GM12878 (cell line): ENCODE data around the gene SF3B2. TPM values are rescaled to one million over a fixed set of nuclear protein-coding genes. Genes with fewer than 3 reads are reported as not detected.

ENCODE experiments used
- ATAC-seq: fragments of 200-7000 bp; cut with Tn5 transposase; 3 replicates; pipeline ENCODE4 v1.9.1; 2020; ENCODE audit warnings: mild to moderate bottlenecking, moderate library complexity
- BruUV-seq: library from RNA; stranded (reverse); fragments of 400-500 nt; replicated peaks from 2 replicates; lab custom pipeline; 2021; lab: Mats Ljungman, UMichigan
- CTCF ChIA-PET: fragments of 300-600 bp; sonication (Branson Sonifier 250); formaldehyde crosslinking; extraction: SDS; loops from one replicate; lab custom pipeline; 2021; ENCODE audit warnings: inconsistent platforms; lab: Yijun Ruan, JAX
- POLR2A ChIA-PET: fragments of 350-600 bp; formaldehyde crosslinking; extraction: SDS; loops from one replicate; lab custom pipeline; 2021; ENCODE audit warnings: inconsistent platforms; lab: Charles Lee
- RAD21 ChIA-PET: fragments of 300-600 bp; sonication (Branson Sonifier 250); formaldehyde crosslinking; loops from one replicate; lab custom pipeline; 2023; ENCODE audit warnings: antibody characterized with exemption; ENCODE audit not compliant: unreplicated experiment; lab: Charles Lee
- SMC1A ChIA-PET: fragments of 300-600 bp; sonication (Branson Sonifier 250); formaldehyde crosslinking; loops from one replicate; lab custom pipeline; 2023; ENCODE audit not compliant: unreplicated experiment, uncharacterized antibody; lab: Charles Lee
- DNase-seq: peaks from one replicate; pipeline ENCODE4 v3.0.0-alpha.2; 2011; ENCODE audit warnings: low read depth, low spot score
- FAIRE-seq: peaks from 3 replicates; lab custom pipeline; 2011; peaks lifted over from hg19 to GRCh38; lab: Jason Lieb, UNC
- H2AFZ ChIP-seq: 2 replicates; pipeline ENCODE4 v1.6.0; 2011; ENCODE audit warnings: low read depth, low read length, control low read depth; ENCODE audit not compliant: control insufficient read depth
- H3K27ac ChIP-seq: 2 replicates; pipeline ENCODE4 v1.5.1; 2011; ENCODE audit warnings: control low read depth; ENCODE audit not compliant: control insufficient read depth, insufficient read depth
- H3K27me3 ChIP-seq, 2 experiments: replicated peaks in 1 of 2; 2 replicates each; pipeline versions ENCODE4 v1.6.0 to v1.6.1; 2011; ENCODE audit warnings: low read length in 1 of 2; ENCODE audit not compliant: control insufficient read depth in 2 of 2, insufficient read depth in 2 of 2
- H3K36me3 ChIP-seq, 2 experiments: 2 replicates each; pipeline ENCODE4 v1.5.1; 2011; ENCODE audit warnings: low read length in 1 of 2; ENCODE audit not compliant: control insufficient read depth in 2 of 2, insufficient read depth in 2 of 2
- H3K4me1 ChIP-seq: 2 replicates; pipeline ENCODE4 v1.6.1; 2011; ENCODE audit warnings: mild to moderate bottlenecking, low read length, moderate library complexity, mixed read lengths; ENCODE audit not compliant: control insufficient read depth, insufficient read depth
- H3K4me2 ChIP-seq: 2 replicates; pipeline ENCODE4 v1.6.0; 2011; ENCODE audit warnings: control low read depth; ENCODE audit not compliant: control insufficient read depth, insufficient read depth
- H3K4me3 ChIP-seq: fragments of 200-600 bp; sonication (generic); 2 replicates; pipeline ENCODE4 v1.5.1; 2016
- H3K79me2 ChIP-seq: 2 replicates; pipeline ENCODE4 v1.6.0; 2011; ENCODE audit warnings: low read length; ENCODE audit not compliant: control insufficient read depth, insufficient read depth
- H3K9ac ChIP-seq: 2 replicates; pipeline ENCODE4 v1.8.0; 2011; ENCODE audit warnings: low read length, control low read depth, mixed read lengths; ENCODE audit not compliant: control insufficient read depth, insufficient read depth
- H3K9me3 ChIP-seq: replicated peaks from 3 replicates; pipeline ENCODE4 v1.5.1; 2011; ENCODE audit warnings: mild to moderate bottlenecking, low read length; ENCODE audit not compliant: control insufficient read depth, insufficient read depth
- H4K20me1 ChIP-seq: 2 replicates; pipeline ENCODE4 v1.6.0; 2011; ENCODE audit not compliant: control insufficient read depth, insufficient read depth
- CHD2 ChIP-seq: IDR thresholded peaks from 2 replicates; pipeline ENCODE4 v1.6.1; 2011; ENCODE audit warnings: low read depth, low read length, improper control_type of control experiment, borderline replicate concordance
- EED ChIP-seq: sonication (generic); IDR thresholded peaks from 2 replicates; pipeline ENCODE4 v1.6.1; 2016; ENCODE audit warnings: antibody characterized with exemption, low read depth
- GATAD2B ChIP-seq: fragments of 450-650 bp; conservative IDR thresholded peaks from 2 replicates; pipeline ENCODE4 v1.6.1; 2017; ENCODE audit warnings: low read depth, mild to moderate bottlenecking, moderate library complexity
- HCFC1 ChIP-seq: fragments of 150-350 bp; IDR thresholded peaks from 2 replicates; pipeline ENCODE4 v1.6.1; 2014; ENCODE audit warnings: low read length
- MTA3 ChIP-seq: IDR thresholded peaks from 2 replicates; pipeline ENCODE4 v1.6.1; 2012; ENCODE audit warnings: low read length, inconsistent platforms, borderline replicate concordance
- NFIC ChIP-seq: IDR thresholded peaks from 2 replicates; pipeline ENCODE4 v1.6.1; 2012; ENCODE audit warnings: low read depth, mild to moderate bottlenecking, inconsistent platforms, low read length, moderate library complexity
- NKRF ChIP-seq: fragments of 450-650 bp; conservative IDR thresholded peaks from 2 replicates; pipeline ENCODE4 v1.6.1; 2017; ENCODE audit warnings: mild to moderate bottlenecking, moderate library complexity
- POLR2AphosphoS5 ChIP-seq: IDR thresholded peaks from 2 replicates; pipeline ENCODE4 v1.6.1; 2011; ENCODE audit warnings: mild to moderate bottlenecking, low read length, inconsistent platforms
- SIN3A ChIP-seq: IDR thresholded peaks from 2 replicates; pipeline ENCODE4 v1.6.1; 2012; ENCODE audit warnings: low read depth, low read length, improper control_type of control experiment
- STAT3 ChIP-seq: IDR thresholded peaks from 2 replicates; pipeline ENCODE4 v1.6.1; 2011; ENCODE audit warnings: low read depth, low read length, improper control_type of control experiment
- TAF1 ChIP-seq: IDR thresholded peaks from 2 replicates; pipeline ENCODE4 v1.6.1; 2011; ENCODE audit warnings: mild to moderate bottlenecking, low read depth, low read length, borderline replicate concordance
- TARDBP ChIP-seq: IDR thresholded peaks from 2 replicates; pipeline ENCODE4 v1.6.1; 2016; ENCODE audit warnings: borderline replicate concordance
- ZBTB4 ChIP-seq: fragments of 450-650 bp; formaldehyde crosslinking; IDR thresholded peaks from 2 replicates; pipeline ENCODE4 v1.4.0; 2022; ENCODE audit warnings: mild to moderate bottlenecking, moderate library complexity
- ZNF217 ChIP-seq: fragments of 450-650 bp; IDR thresholded peaks from 2 replicates; pipeline ENCODE4 v1.6.1; 2017; ENCODE audit warnings: antibody characterized with exemption, mild to moderate bottlenecking
- WGBS: methylation state at CpG from one replicate; pipeline ENCODE4 v1.1.6; 2016; ENCODE audit warnings: low lambda C conversion rate; ENCODE audit not compliant: insufficient replicate concordance, insufficient coverage; ENCODE audit errors: missing lambda C conversion rate; 5-methylcytosine and 5-hydroxymethylcytosine counted together
- in situ Hi-C: fragments of 300-500 bp; cut with MboI; formaldehyde crosslinking; loops from 9 replicates; pipeline ENCODE4 v1.14.3; 2018; ENCODE audit warnings: mixed read lengths
- intact Hi-C: fragments of 100-400 bp; cut with micrococcal nuclease; formaldehyde crosslinking; loops from one replicate; pipeline ENCODE4 v1.14.2; 2022; ENCODE audit not compliant: unreplicated experiment
- polyA plus RNA-seq, 11 experiments: library from polyadenylated mRNA; depleted of rRNA in 4 of 11; unstranded in 6 of 11; stranded (reverse) in 5 of 11; fragments of >200 nt; fragmentation: Nextera tagmentation in 4 of 11; fragmentation: Illumina TruSeq in 1 of 11; extraction: Ambion mirVana in 4 of 11; extraction: Trizol in 1 of 11; gene quantifications; 1 replicate in 1 of 11; 2 replicates in 10 of 11; pipeline versions ENCODE4 v1.2.1 to v1.2.3, GENCODE V29; 2011 to 2016; ENCODE audit warnings: inconsistent platforms in 2 of 11, missing spikeins in 2 of 11, low read depth in 1 of 11
- total RNA-seq, 4 experiments: library from RNA; depleted of rRNA in 3 of 4; stranded (reverse); fragments of >200 nt in 3 of 4; fragmentation: Illumina TruSeq in 1 of 4; extraction: Trizol in 1 of 4; gene quantifications; 2 replicates each; pipeline versions ENCODE4 v1.2.1 to v1.2.3, GENCODE V29; 2013 to 2021
- TF ChIP-seq, protein P1 (sequence below): IDR thresholded peaks from 2 replicates; pipeline ENCODE4 v1.6.1; 2012; ENCODE audit warnings: low read depth, low read length, improper control_type of control experiment
- TF ChIP-seq, protein P2 (sequence below): IDR thresholded peaks from 2 replicates; pipeline ENCODE4 v1.6.1; 2011; ENCODE audit warnings: borderline replicate concordance, low read depth, mild to moderate bottlenecking, moderate library complexity, low read length; ENCODE audit not compliant: insufficient read depth, poor library complexity, severe bottlenecking

The SF3B2 gene
- total and polyA plus RNA-seq, 10 of the 15 experiments (the other 5 are each of a cell fraction or from before 2014, with no cell fraction given), result 56.3 to 245 (median 144) TPM

- 100% methylated on average over 2 of the region's 2 CpGs for WGBS
- CTCF ChIA-PET, result interaction anchor here (0.6 to 20.0 kb wide), 7 partner anchors 11 to 220 kb away, joined by 3 to 195 read pairs (median 5); partner anchors contain the start of gene SF3B2
- FAIRE-seq, result no peak
These were observed 11.7 kb downstream of the SF3B2 start for GRCh38 chr11:66063900-66064299.

More at GRCh38 chr11:66063900-66064299, 11.7 kb downstream of the SF3B2 start:
- ChIA-PET SMC1A (interaction anchor here (0.6 to 1.4 kb wide), 5 partner anchors 12 to 205 kb away, joined by 3 to 5 read pairs (median 3); partner anchors contain the start of gene SF3B2), POLR2A (interaction anchor here (1.9 kb wide), 1 partner anchor 12 kb away, joined by 9 read pairs; the partner anchor contains the start of gene SF3B2), RAD21 (interaction anchor here (0.8 kb wide), 1 partner anchor 19 kb away, joined by 3 read pairs; no protein-coding TSS in a partner anchor)
- intact Hi-C loops (no loop called here), in situ Hi-C loops (no loop called here)
- peaks cover 6% of the 10 kb centered on the region; the same call in 2 of the 3 replicates for H3K9me3 ChIP-seq
- no peak overlapping the region for H2AFZ ChIP-seq
- H3K4me2 ChIP-seq, result no peak overlapping the region
- H3K9ac ChIP-seq, result no peak overlapping the region
- H3K27ac ChIP-seq, result no peak overlapping the region
- H3K36me3 ChIP-seq, result peaks cover 33 to 73% of the 10 kb centered on the region in 2 experiments
- no peaks in the 10 kb centered on the region for H4K20me1 ChIP-seq
- H3K4me1 ChIP-seq, result peaks cover 13% of the 10 kb centered on the region
- TF ChIP-seq POLR2AphosphoS5 (no peak), TAF1 (no peak), MTA3 (no peak), STAT3 (no peak), CHD2 (no peak), ZNF217 (no peak), ZBTB4 (CRISPR knock-in tag) (no peak), SIN3A (no peak), EED (no peak), NFIC (no peak), GATAD2B (no peak), HCFC1 (no peak), NKRF (no peak), TARDBP (no peak)
- TF ChIP-seq, protein P1, sequence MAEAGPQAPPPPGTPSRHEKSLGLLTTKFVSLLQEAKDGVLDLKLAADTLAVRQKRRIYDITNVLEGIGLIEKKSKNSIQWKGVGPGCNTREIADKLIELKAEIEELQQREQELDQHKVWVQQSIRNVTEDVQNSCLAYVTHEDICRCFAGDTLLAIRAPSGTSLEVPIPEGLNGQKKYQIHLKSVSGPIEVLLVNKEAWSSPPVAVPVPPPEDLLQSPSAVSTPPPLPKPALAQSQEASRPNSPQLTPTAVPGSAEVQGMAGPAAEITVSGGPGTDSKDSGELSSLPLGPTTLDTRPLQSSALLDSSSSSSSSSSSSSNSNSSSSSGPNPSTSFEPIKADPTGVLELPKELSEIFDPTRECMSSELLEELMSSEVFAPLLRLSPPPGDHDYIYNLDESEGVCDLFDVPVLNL, result no peak
- TF ChIP-seq, protein P2, sequence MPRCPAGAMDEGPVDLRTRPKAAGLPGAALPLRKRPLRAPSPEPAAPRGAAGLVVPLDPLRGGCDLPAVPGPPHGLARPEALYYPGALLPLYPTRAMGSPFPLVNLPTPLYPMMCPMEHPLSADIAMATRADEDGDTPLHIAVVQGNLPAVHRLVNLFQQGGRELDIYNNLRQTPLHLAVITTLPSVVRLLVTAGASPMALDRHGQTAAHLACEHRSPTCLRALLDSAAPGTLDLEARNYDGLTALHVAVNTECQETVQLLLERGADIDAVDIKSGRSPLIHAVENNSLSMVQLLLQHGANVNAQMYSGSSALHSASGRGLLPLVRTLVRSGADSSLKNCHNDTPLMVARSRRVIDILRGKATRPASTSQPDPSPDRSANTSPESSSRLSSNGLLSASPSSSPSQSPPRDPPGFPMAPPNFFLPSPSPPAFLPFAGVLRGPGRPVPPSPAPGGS, result no peak
- DNase-seq (no peak), ATAC-seq (no peak)
- H3K27me3 ChIP-seq, result no peaks in the 10 kb centered on the region
- H3K4me3 ChIP-seq, result no peak overlapping the region
- no TSS peak for BruUV-seq
- peaks cover 4% of the 10 kb centered on the region for H3K79me2 ChIP-seq
